Pancreas (tissue), 10 donors: ENCODE data around the gene ACTL10. TPM values are rescaled to one million over a fixed set of nuclear protein-coding genes. Genes with fewer than 3 reads are reported as not detected.

Experiments
- ATAC-seq, 4 donors: fragments of 200-7000 bp; cut with Tn5 transposase; one replicate each; pipeline versions ENCODE4 v1.8.0 to v1.9.1; 2020; ENCODE audit warnings: mild to moderate bottlenecking in 4 of 4, moderate library complexity in 4 of 4
- DNase-seq, 6 donors: peaks; one replicate each; pipeline ENCODE4 v3.0.0-alpha.2; 2020
- FAIRE-seq: peaks from 2 replicates; lab custom pipeline; 2012; peaks lifted over from hg19 to GRCh38; lab: Jason Lieb, UNC
- H3K27ac ChIP-seq, 4 donors: fragments of 200-600 bp; sonication (generic); 1 replicate in 3 of 4; 2 replicates in 1 of 4; pipeline versions ENCODE4 v1.5.0 to v1.8.0; 2020
- H3K27me3 ChIP-seq, 4 donors: fragments of 200-600 bp; one replicate each; pipeline ENCODE4 v1.8.0; 2021
- H3K36me3 ChIP-seq, 3 donors: fragments of 200-600 bp; sonication (generic) in 1 of 3; one replicate each; pipeline versions ENCODE4 v1.5.0 to v1.8.0; 2020 to 2021
- H3K4me1 ChIP-seq, 3 donors: fragments of 200-600 bp; one replicate each; pipeline ENCODE4 v1.8.0; 2021
- H3K4me3 ChIP-seq, 4 donors: fragments of 200-600 bp; sonication (generic) in 2 of 4; one replicate each; pipeline versions ENCODE4 v1.5.0 to v1.8.0; 2020 to 2021
- H3K9me3 ChIP-seq, 4 donors: fragments of 200-600 bp; one replicate each; pipeline ENCODE4 v1.8.0; 2021
- WGBS, 2 donors: extraction: QIAGEN DNeasy Blood & Tissue Kit; methylation state at CpG; one replicate each; pipeline ENCODE4 v1.1.7; 2013; 5-methylcytosine and 5-hydroxymethylcytosine counted together
- intact Hi-C, 3 donors: fragments of 100-400 bp; cut with DNase I; formaldehyde crosslinking; loops; one replicate each; pipeline versions ENCODE4 v1.11.1 to v1.14.2; 2022
- polyA plus RNA-seq, 2 donors: library from polyadenylated mRNA; stranded (reverse); fragments of 200-250 nt; gene quantifications; one replicate each; pipeline ENCODE4 v1.2.3, GENCODE V29; 2013
- total RNA-seq, 6 donors: library from RNA; stranded (reverse); fragmentation: NEBNext Ultra II Directional in 4 of 6; extraction: Animal tissue kit (Norgen Biotek cat#: 25700) in 4 of 6; gene quantifications; one replicate each; pipeline versions ENCODE4 v1.2.1 to v1.2.4, GENCODE V29; 2021 to 2023
- TF ChIP-seq, protein P1 (sequence below), 4 donors: fragments of 200-600 bp; sonication (generic) in 3 of 4; IDR thresholded peaks; one replicate each; pipeline versions ENCODE4 v1.5.0 to v1.8.0; 2021; ENCODE audit warnings: antibody characterized with exemption in 4 of 4
- donor health status: healthy with polysubstance abuse.
- donor health status: DM: no; HTN: no; CAD: no; lungs with moderate emphysema.
- donor health status: DM: no; HTN: no; CAD: no.
- donor health status: control.
- donor health status: control.
- donor health status: Bipolar disorder and iron deficiency.
- donor health status: DM: yes; HTN: yes; CAD: no.
- donor health status: DM: no; HTN: no; CAD: no.
- donor health status: DM: no; HTN: no; CAD: no.
- donor health status: DM: yes; HTN: yes; CAD: no.

Gene ACTL10
- total and polyA plus RNA-seq, 8 donors, result 1.6 to 3.5 (median 2.6) TPM

GRCh38 chr20:33653218-33653899 is 13.4 kb upstream of the ACTL10 start:
- peak overlapping the region; percentile 77 to 91 (median 82) for H3K27ac ChIP-seq
- WGBS, 2 donors, result 29 to 33% methylated on average over 16 of the region's 16 CpGs
- intact Hi-C loops, result no loop called here
- no peaks in the 10 kb centered on the region for H3K27me3 ChIP-seq
- peak; percentile 61 to 79 (median 70) for ATAC-seq
- H3K4me1 ChIP-seq, result peaks cover 25 to 34% (median 33%) of the 10 kb centered on the region in 3 donors
- peaks cover 0 to 7% (median 0%) of the 10 kb centered on the region in 3 donors for H3K36me3 ChIP-seq
- peak in 4 of 6 donors; percentile 69 to 71 (median 70) for DNase-seq
- no peak for FAIRE-seq
- H3K4me3 ChIP-seq, result no peak overlapping the region
- H3K9me3 ChIP-seq, result no peaks in the 10 kb centered on the region
- TF ChIP-seq, protein P1, sequence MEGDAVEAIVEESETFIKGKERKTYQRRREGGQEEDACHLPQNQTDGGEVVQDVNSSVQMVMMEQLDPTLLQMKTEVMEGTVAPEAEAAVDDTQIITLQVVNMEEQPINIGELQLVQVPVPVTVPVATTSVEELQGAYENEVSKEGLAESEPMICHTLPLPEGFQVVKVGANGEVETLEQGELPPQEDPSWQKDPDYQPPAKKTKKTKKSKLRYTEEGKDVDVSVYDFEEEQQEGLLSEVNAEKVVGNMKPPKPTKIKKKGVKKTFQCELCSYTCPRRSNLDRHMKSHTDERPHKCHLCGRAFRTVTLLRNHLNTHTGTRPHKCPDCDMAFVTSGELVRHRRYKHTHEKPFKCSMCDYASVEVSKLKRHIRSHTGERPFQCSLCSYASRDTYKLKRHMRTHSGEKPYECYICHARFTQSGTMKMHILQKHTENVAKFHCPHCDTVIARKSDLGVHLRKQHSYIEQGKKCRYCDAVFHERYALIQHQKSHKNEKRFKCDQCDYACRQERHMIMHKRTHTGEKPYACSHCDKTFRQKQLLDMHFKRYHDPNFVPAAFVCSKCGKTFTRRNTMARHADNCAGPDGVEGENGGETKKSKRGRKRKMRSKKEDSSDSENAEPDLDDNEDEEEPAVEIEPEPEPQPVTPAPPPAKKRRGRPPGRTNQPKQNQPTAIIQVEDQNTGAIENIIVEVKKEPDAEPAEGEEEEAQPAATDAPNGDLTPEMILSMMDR (IDR thresholded peaks at IDR 0.05), result peak; percentile 34 to 70 (median 60)

DNA sequence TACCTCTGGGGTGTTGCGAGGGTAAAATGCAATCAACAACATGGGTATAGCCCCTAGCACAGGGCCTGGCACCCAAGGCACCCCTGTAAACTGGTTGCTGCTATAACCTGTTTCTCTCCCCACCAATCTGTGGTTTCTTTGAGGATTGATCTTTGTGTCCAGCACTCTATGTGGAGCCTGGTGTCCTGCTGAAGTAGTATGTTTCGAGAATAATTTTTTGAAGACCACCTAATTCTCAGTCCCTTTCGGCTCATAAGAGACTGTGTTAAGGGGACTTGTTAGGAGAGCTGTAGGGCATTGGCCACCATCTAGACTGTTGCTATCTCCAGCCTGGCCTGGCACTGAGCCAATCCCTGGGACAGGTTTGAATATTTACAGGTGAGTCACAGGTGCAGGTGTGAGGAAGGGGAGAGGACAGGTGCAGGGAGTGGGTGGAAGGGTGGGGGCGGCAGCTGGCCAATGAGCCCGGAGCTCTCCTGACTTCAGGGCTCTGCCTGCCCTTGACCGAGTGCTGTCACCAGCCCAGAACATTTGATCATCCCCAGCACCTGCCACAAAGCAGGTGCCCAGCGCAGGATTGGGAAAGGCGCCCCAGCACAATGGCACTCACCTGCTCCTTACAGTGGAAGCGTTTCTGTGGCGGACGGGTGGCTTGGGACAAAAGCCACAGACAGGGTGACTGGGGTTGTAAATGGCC is 12.7 kb upstream of the ACTL10 start:
- intact Hi-C loops, result no loop called here
- no peak overlapping the region for H3K4me3 ChIP-seq
- FAIRE-seq, result no peak

DNA sequence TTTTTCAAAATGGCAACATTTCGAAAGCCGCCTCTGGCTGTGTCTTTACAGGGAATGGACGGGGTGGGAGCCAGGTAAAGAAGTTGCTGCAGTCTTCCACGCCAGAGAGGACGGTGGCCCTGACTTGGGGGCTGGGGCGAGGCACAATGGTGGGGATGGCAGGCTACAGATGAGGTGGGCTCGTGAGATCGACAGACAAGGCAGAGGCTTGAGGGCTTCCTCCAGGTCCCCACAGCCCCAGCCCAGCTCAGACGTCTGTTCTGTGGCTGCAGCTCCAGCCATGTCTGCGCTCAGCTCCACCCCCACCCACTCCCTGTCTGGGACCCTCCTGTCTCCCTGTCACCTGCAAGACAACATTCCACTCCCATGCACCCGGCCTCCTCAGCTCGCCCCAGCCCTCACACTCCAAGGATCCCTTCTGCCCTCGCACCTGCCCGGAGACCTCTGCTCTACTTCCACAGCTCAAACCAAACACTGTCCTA is 12.0 kb upstream of the ACTL10 start:
- Histone ChIP-seq H3K4me1 (peaks cover 21 to 27% (median 26%) of the 10 kb centered on the region in 3 donors), H3K36me3 (peaks cover 0 to 7% (median 0%) of the 10 kb centered on the region in 3 donors), H3K4me3 (no peak overlapping the region), H3K27ac (peak overlapping the region; percentile 77 to 91 (median 82)), H3K9me3 (no peaks in the 10 kb centered on the region), H3K27me3 (no peaks in the 10 kb centered on the region)
- FAIRE-seq (no peak), ATAC-seq (peak in 3 of 4 donors; percentile 0 to 45 (median 1)), DNase-seq (peak in 3 of 6 donors; percentile 29 to 80 (median 66))
- 38 to 39% methylated on average over 14 of the region's 14 CpGs for WGBS, 2 donors
- TF ChIP-seq, protein P1 (IDR thresholded peaks at IDR 0.05), result no peak
- intact Hi-C loops, result loop anchor here in 1 of 3 donors (5.0 kb wide), 1 partner anchor 192 kb away; no protein-coding TSS in a partner anchor

More for the DNA sequence above, 12.7 kb upstream of the ACTL10 start:
- Histone ChIP-seq H3K36me3 (peaks cover 0 to 7% (median 0%) of the 10 kb centered on the region in 3 donors), H3K9me3 (no peaks in the 10 kb centered on the region), H3K27ac (peak overlapping the region; percentile 77 to 91 (median 82)), H3K4me1 (peaks cover 21 to 27% (median 27%) of the 10 kb centered on the region in 3 donors), H3K27me3 (no peaks in the 10 kb centered on the region)
- 25 to 29% methylated on average over 11 of the region's 11 CpGs for WGBS, 2 donors
- peak; percentile 89 to 94 (median 91) for ATAC-seq
- peak; percentile 97 to 99 (median 98) for DNase-seq
- TF ChIP-seq, protein P1 (IDR thresholded peaks at IDR 0.05), result no peak

GRCh38 chr20:33655164-33655563 is 11.6 kb upstream of the ACTL10 start:
- no peak for ATAC-seq
- H3K4me1 ChIP-seq, result peaks cover 21 to 27% (median 26%) of the 10 kb centered on the region in 3 donors
- DNase-seq, result peak in 1 of 6 donors; percentile 19
- no peak overlapping the region for H3K4me3 ChIP-seq
- peak overlapping the region; percentile 77 to 91 (median 82) for H3K27ac ChIP-seq
- peaks cover 0 to 7% (median 0%) of the 10 kb centered on the region in 3 donors for H3K36me3 ChIP-seq
- no peaks in the 10 kb centered on the region for H3K9me3 ChIP-seq
- 54 to 56% methylated on average over 4 of the region's 4 CpGs for WGBS, 2 donors
- TF ChIP-seq, protein P1 (IDR thresholded peaks at IDR 0.05), result no peak
- FAIRE-seq, result no peak
- intact Hi-C loops, result loop anchor here in 1 of 3 donors (5.0 kb wide), 1 partner anchor 193 kb away; no protein-coding TSS in a partner anchor
- H3K27me3 ChIP-seq, result no peaks in the 10 kb centered on the region
